Mesenchymal stem cell (in vitro differentiated cells and primary cell): ENCODE measurements around the gene TMEM88.
A peak's percentile ranks its signal among the peaks of the same experiment; 100 is the strongest.

ENCODE experiments used
- DNase-seq: peaks from one replicate; pipeline ENCODE4 v3.0.0-alpha.2; 2013
- H2AFZ ChIP-seq: one replicate; pipeline ENCODE4 v1.6.1; 2013; ENCODE audit warnings: low read depth, mild to moderate bottlenecking, control low read depth, inconsistent platforms, low read length, moderate library complexity
- H2AK5ac ChIP-seq: 2 replicates; pipeline ENCODE4 v1.6.1; 2013; ENCODE audit warnings: low read length, moderate library complexity, mild to moderate bottlenecking, inconsistent platforms; ENCODE audit not compliant: severe bottlenecking
- H2BK120ac ChIP-seq: one replicate; pipeline ENCODE4 v1.6.1; 2013; ENCODE audit warnings: low read depth, mild to moderate bottlenecking, inconsistent platforms, low read length, moderate library complexity
- H2BK12ac ChIP-seq, 2 experiments: one replicate each; pipeline ENCODE4 v1.6.1; 2013; ENCODE audit warnings: inconsistent platforms in 2 of 2, low read length in 2 of 2, mild to moderate bottlenecking in 2 of 2, moderate library complexity in 2 of 2, control low read depth in 1 of 2
- H2BK15ac ChIP-seq: one replicate; pipeline ENCODE4 v1.6.1; 2013; ENCODE audit warnings: mild to moderate bottlenecking, low read depth, inconsistent platforms; ENCODE audit not compliant: poor library complexity, severe bottlenecking
- H2BK5ac ChIP-seq: 2 replicates; pipeline ENCODE4 v1.6.1; 2013; ENCODE audit warnings: low read depth, mild to moderate bottlenecking, low read length, control low read depth, inconsistent platforms; ENCODE audit not compliant: poor library complexity, severe bottlenecking
- H3K14ac ChIP-seq, 2 experiments: one replicate each; pipeline ENCODE4 v1.6.1; 2013; ENCODE audit warnings: inconsistent platforms in 2 of 2, low read length in 2 of 2, control low read depth in 1 of 2, mild to moderate bottlenecking in 1 of 2, moderate library complexity in 1 of 2
- H3K18ac ChIP-seq, 2 experiments: one replicate each; pipeline ENCODE4 v1.6.1; 2013; ENCODE audit warnings: inconsistent platforms in 2 of 2, low read length in 2 of 2, control low read depth in 1 of 2, low read depth in 1 of 2, mild to moderate bottlenecking in 1 of 2
- H3K23ac ChIP-seq, 2 experiments: one replicate each; pipeline ENCODE4 v1.6.1; 2013; ENCODE audit warnings: inconsistent platforms in 2 of 2, low read length in 2 of 2, mild to moderate bottlenecking in 2 of 2, moderate library complexity in 2 of 2, control low read depth in 1 of 2
- H3K27ac ChIP-seq: 2 replicates; pipeline ENCODE4 v1.5.1; 2013; ENCODE audit warnings: mild to moderate bottlenecking, moderate library complexity, low read length, control low read depth, inconsistent platforms; ENCODE audit not compliant: poor library complexity, severe bottlenecking
- H3K27me3 ChIP-seq, 2 experiments: 2 replicates each; pipeline versions ENCODE4 v1.6.1 to v1.7.0; 2013; ENCODE audit warnings: low read length in 2 of 2, mild to moderate bottlenecking in 2 of 2, moderate library complexity in 2 of 2, control low read depth in 1 of 2, inconsistent platforms in 1 of 2; ENCODE audit not compliant: control insufficient read depth in 1 of 2, insufficient read depth in 1 of 2
- H3K36me3 ChIP-seq, 2 experiments: 2 replicates each; pipeline versions ENCODE4 v1.6.1 to v1.7.0; 2013; ENCODE audit warnings: low read length in 2 of 2, control low read depth in 1 of 2, inconsistent platforms in 1 of 2, low read depth in 1 of 2, mild to moderate bottlenecking in 1 of 2; ENCODE audit not compliant: insufficient read depth in 2 of 2, control insufficient read depth in 1 of 2
- H3K4ac ChIP-seq, 2 experiments: one replicate each; pipeline ENCODE4 v1.6.1; 2013; ENCODE audit warnings: inconsistent platforms in 2 of 2, low read length in 2 of 2, mild to moderate bottlenecking in 2 of 2, moderate library complexity in 2 of 2, control low read depth in 1 of 2, low read depth in 1 of 2
- H3K4me1 ChIP-seq: 2 replicates; pipeline ENCODE4 v1.6.1; 2013; ENCODE audit warnings: low read depth, low read length, control low read depth; ENCODE audit not compliant: control insufficient read depth, insufficient read depth
- H3K4me2 ChIP-seq: 2 replicates; pipeline ENCODE4 v1.6.1; 2013; ENCODE audit warnings: low read length, mild to moderate bottlenecking, inconsistent platforms; ENCODE audit not compliant: poor library complexity, severe bottlenecking
- H3K4me3 ChIP-seq, 2 experiments: 2 replicates each; pipeline versions ENCODE4 v1.5.1 to v1.7.0; 2013; ENCODE audit warnings: low read length in 2 of 2, mild to moderate bottlenecking in 2 of 2, control low read depth in 1 of 2, low read depth in 1 of 2; ENCODE audit not compliant: insufficient read depth in 1 of 2
- H3K79me1 ChIP-seq: replicated peaks from 2 replicates; pipeline ENCODE4 v1.6.1; 2013; ENCODE audit warnings: mild to moderate bottlenecking, control low read depth, low read length, inconsistent platforms; ENCODE audit not compliant: poor library complexity, severe bottlenecking
- H3K9ac ChIP-seq: 2 replicates; pipeline ENCODE4 v1.7.0; 2013; ENCODE audit warnings: mild to moderate bottlenecking, low read length, moderate library complexity
- H3K9me3 ChIP-seq: 2 replicates; pipeline ENCODE4 v1.7.0; 2013; ENCODE audit warnings: mild to moderate bottlenecking, low read length; ENCODE audit not compliant: control insufficient read depth
- H4K8ac ChIP-seq: one replicate; pipeline ENCODE4 v1.6.1; 2013; ENCODE audit warnings: inconsistent platforms, mild to moderate bottlenecking, low read length, moderate library complexity
- H4K91ac ChIP-seq: one replicate; pipeline ENCODE4 v1.6.1; 2013; ENCODE audit warnings: mild to moderate bottlenecking, low read length, inconsistent platforms
- WGBS: methylation state at CpG from one replicate; pipeline ENCODE4 v1.1.7; 2013; ENCODE audit warnings: mixed read lengths; 5-methylcytosine and 5-hydroxymethylcytosine counted together

TMEM88 gene

GRCh38 chr17:7838090-7839075, 16.5 kb upstream of the TMEM88 start:
- Histone ChIP-seq H3K23ac (peak overlapping the region in 1 of 2 experiments; percentile 18), H3K4me1 (peaks cover 36% of the 10 kb centered on the region), H3K4me3 (peak overlapping the region; percentile 24 to 97), H3K4ac (peak overlapping the region; percentile 16 to 89), H3K79me1 (peaks cover 12% of the 10 kb centered on the region), H3K27ac (peak overlapping the region; percentile 56), H3K14ac (peak overlapping the region in 1 of 2 experiments; percentile 83), H2BK120ac (peak overlapping the region; percentile 57), H4K8ac (no peak overlapping the region), H2BK5ac (no peak overlapping the region), H2AK5ac (no peak overlapping the region), H3K9me3 (no peaks in the 10 kb centered on the region), H3K18ac (peak overlapping the region; percentile 15 to 93), H3K4me2 (peak overlapping the region; percentile 57), H3K27me3 (no peaks in the 10 kb centered on the region), H2BK15ac (no peak overlapping the region), H4K91ac (no peak overlapping the region), H2BK12ac (peak overlapping the region in 1 of 2 experiments; percentile 87), H3K9ac (peak overlapping the region; percentile 98), H2AFZ (no peak overlapping the region), H3K36me3 (peaks cover 3 to 12% of the 10 kb centered on the region in 2 experiments)
- peak; percentile 90 for DNase-seq
- WGBS, result 19% methylated on average over 8 of the region's 12 CpGs

- H3K27me3 ChIP-seq, result no peaks in the 10 kb centered on the region
- H3K79me1 ChIP-seq, result peaks cover 12% of the 10 kb centered on the region
- DNase-seq, result peak; percentile 36
- H3K4me1 ChIP-seq, result peaks cover 31% of the 10 kb centered on the region
- no peak overlapping the region for H2BK120ac ChIP-seq
- H3K36me3 ChIP-seq, result peaks cover 3 to 12% of the 10 kb centered on the region in 2 experiments
- peak overlapping the region; percentile 71 for H3K9ac ChIP-seq
- WGBS, result 67% methylated on average over 5 of the region's 6 CpGs
- peak overlapping the region; percentile 23 to 93 for H3K18ac ChIP-seq
- peak overlapping the region in 1 of 2 experiments; percentile 67 for H3K4me3 ChIP-seq
- peak overlapping the region in 1 of 2 experiments; percentile 89 for H3K4ac ChIP-seq
- peak overlapping the region; percentile 3 for H4K8ac ChIP-seq
- peak overlapping the region; percentile 14 to 87 for H2BK12ac ChIP-seq
- H3K27ac ChIP-seq, result no peak overlapping the region
- H2AK5ac ChIP-seq, result no peak overlapping the region
- no peak overlapping the region for H3K4me2 ChIP-seq
- no peaks in the 10 kb centered on the region for H3K9me3 ChIP-seq
- peak overlapping the region in 1 of 2 experiments; percentile 30 for H3K14ac ChIP-seq
- no peak overlapping the region for H2BK15ac ChIP-seq
- H4K91ac ChIP-seq, result peak overlapping the region; percentile 44
- no peak overlapping the region for H2BK5ac ChIP-seq
- H2AFZ ChIP-seq, result no peak overlapping the region
- no peak overlapping the region for H3K23ac ChIP-seq
Measured at GRCh38 chr17:7839190-7839875, 15.5 kb upstream of the TMEM88 start.

- no peak overlapping the region for H3K14ac ChIP-seq
- H2AFZ ChIP-seq, result no peak overlapping the region
- 77% methylated on average over 2 of the region's 2 CpGs for WGBS
- H3K27me3 ChIP-seq, result no peaks in the 10 kb centered on the region
- peak overlapping the region in 1 of 2 experiments; percentile 13 for H3K4ac ChIP-seq
- no peak overlapping the region for H2BK15ac ChIP-seq
- H2BK120ac ChIP-seq, result no peak overlapping the region
- H3K79me1 ChIP-seq, result peaks cover 12% of the 10 kb centered on the region
- no peaks in the 10 kb centered on the region for H3K9me3 ChIP-seq
- no peak overlapping the region for H3K23ac ChIP-seq
- no peak overlapping the region for H2BK12ac ChIP-seq
- H3K4me1 ChIP-seq, result peaks cover 27% of the 10 kb centered on the region
- no peak overlapping the region for H3K4me2 ChIP-seq
- H3K4me3 ChIP-seq, result no peak overlapping the region
- H3K9ac ChIP-seq, result peak overlapping the region; percentile 98
- H2AK5ac ChIP-seq, result no peak overlapping the region
- peak; percentile 63 for DNase-seq
- H3K36me3 ChIP-seq, result peaks cover 4 to 12% of the 10 kb centered on the region in 2 experiments
- H3K27ac ChIP-seq, result no peak overlapping the region
- H2BK5ac ChIP-seq, result no peak overlapping the region
- peak overlapping the region; percentile 32 for H4K91ac ChIP-seq
- no peak overlapping the region for H4K8ac ChIP-seq
- H3K18ac ChIP-seq, result no peak overlapping the region
Measured at GRCh38 chr17:7839876-7840261, 15.0 kb upstream of the TMEM88 start.

GRCh38 chr17:7840441-7840840, 14.4 kb upstream of the TMEM88 start:
- Histone ChIP-seq H2AFZ (no peak overlapping the region), H3K4ac (no peak overlapping the region), H3K4me2 (no peak overlapping the region), H2BK5ac (no peak overlapping the region), H3K23ac (no peak overlapping the region), H3K4me3 (no peak overlapping the region), H4K8ac (no peak overlapping the region), H2BK12ac (no peak overlapping the region), H2AK5ac (no peak overlapping the region), H3K18ac (no peak overlapping the region), H3K36me3 (peaks cover 9 to 12% of the 10 kb centered on the region in 2 experiments), H3K9me3 (no peaks in the 10 kb centered on the region), H2BK120ac (no peak overlapping the region), H3K9ac (peak overlapping the region; percentile 98), H3K79me1 (peaks cover 12% of the 10 kb centered on the region), H3K14ac (no peak overlapping the region), H3K27ac (no peak overlapping the region), H2BK15ac (no peak overlapping the region), H3K4me1 (peaks cover 33% of the 10 kb centered on the region), H4K91ac (no peak overlapping the region), H3K27me3 (no peaks in the 10 kb centered on the region)
- DNase-seq, result no peak
- WGBS, result 60% methylated on average over 1 of the region's 1 CpG
